Lower leg skin (tissue), 3 donors: Measurements from ENCODE around the gene HHIPL1.

Source experiments
- POLR2A ChIP-seq, 2 donors: fragments of 450-650 bp; IDR thresholded peaks; one replicate each; pipeline ENCODE4 v1.6.1; 2016 to 2017; ENCODE audit warnings: antibody characterized with exemption in 2 of 2, mild to moderate bottlenecking in 1 of 2, moderate library complexity in 1 of 2
- TF ChIP-seq, protein P1 (sequence below), 3 donors: fragments of 450-650 bp; IDR thresholded peaks; one replicate each; pipeline ENCODE4 v1.5.1; 2016; ENCODE audit warnings: antibody characterized with exemption in 3 of 3, mild to moderate bottlenecking in 3 of 3, moderate library complexity in 2 of 3

DNA sequence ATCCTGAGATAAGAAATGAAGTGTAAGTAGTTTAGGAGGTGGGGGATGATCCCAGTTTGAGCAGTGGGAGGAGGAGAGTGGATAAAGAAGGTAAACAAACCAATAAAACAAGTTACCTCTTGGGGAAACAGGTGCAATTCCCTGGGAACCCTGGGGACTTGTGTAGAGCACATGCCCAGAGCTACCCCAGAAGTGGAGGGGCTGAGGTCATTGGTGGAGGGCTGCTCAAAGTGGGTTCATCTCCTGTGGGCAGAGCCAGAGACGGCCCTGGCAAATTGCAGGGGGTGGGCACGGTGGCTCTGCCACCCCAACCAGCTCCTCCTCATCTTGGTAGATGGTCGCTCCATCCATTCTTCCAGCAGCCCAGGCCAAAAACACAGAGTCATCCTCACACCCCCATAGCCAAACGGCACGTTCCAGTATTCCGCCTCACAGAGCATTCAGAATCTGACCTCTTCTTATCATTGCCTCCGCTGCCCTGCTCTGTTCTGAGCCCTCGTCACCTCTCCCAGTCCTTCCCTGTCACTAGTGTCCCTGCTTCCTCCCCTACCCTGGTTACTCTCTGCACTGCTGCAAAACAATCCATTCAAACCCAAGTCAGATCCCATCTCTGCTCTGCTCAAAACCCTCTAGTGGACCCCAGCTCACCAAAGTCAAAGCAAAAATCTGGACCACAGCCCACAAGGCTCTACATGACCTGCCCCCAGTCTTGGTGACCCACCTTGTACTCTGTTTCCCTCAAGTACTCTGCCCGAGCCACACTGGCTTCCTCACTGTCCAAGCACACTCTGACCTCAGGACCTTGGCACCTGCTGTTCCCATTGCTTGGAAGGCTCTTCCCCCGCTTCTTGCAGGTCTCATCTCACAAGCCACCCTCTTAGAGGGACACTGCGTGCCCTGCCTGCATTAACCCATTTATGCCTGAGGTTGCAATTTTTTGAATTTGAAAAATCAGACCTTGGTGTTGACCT lies 44.6 kb downstream of the HHIPL1 start:
- TF ChIP-seq, protein P1, sequence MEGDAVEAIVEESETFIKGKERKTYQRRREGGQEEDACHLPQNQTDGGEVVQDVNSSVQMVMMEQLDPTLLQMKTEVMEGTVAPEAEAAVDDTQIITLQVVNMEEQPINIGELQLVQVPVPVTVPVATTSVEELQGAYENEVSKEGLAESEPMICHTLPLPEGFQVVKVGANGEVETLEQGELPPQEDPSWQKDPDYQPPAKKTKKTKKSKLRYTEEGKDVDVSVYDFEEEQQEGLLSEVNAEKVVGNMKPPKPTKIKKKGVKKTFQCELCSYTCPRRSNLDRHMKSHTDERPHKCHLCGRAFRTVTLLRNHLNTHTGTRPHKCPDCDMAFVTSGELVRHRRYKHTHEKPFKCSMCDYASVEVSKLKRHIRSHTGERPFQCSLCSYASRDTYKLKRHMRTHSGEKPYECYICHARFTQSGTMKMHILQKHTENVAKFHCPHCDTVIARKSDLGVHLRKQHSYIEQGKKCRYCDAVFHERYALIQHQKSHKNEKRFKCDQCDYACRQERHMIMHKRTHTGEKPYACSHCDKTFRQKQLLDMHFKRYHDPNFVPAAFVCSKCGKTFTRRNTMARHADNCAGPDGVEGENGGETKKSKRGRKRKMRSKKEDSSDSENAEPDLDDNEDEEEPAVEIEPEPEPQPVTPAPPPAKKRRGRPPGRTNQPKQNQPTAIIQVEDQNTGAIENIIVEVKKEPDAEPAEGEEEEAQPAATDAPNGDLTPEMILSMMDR (IDR thresholded peaks at IDR 0.05), result no peak
- TF ChIP-seq POLR2A (IDR thresholded peaks at IDR 0.05), result no peak
